Bronchial epithelial cell (primary cell): ENCODE measurements around the gene TIE1. TPM values are rescaled to one million over a fixed set of nuclear protein-coding genes. Genes with fewer than 3 reads are reported as not detected.
A peak's percentile ranks its signal among the peaks of the same experiment; 100 is the strongest.

ENCODE experiments used
- DNase-seq: peaks from one replicate; pipeline ENCODE4 v3.0.0-alpha.2; 2010; ENCODE audit warnings: low read depth
- FAIRE-seq: peaks from 2 replicates; lab custom pipeline; 2011; peaks lifted over from hg19 to GRCh38; lab: Jason Lieb, UNC
- H3K27me3 ChIP-seq: 2 replicates; pipeline ENCODE4 v1.5.1; 2011; ENCODE audit warnings: low read length; ENCODE audit not compliant: control insufficient read depth, insufficient read depth
- H3K36me3 ChIP-seq: 2 replicates; pipeline ENCODE4 v1.5.1; 2011; ENCODE audit warnings: low read length; ENCODE audit not compliant: control insufficient read depth, insufficient read depth
- H3K4me3 ChIP-seq: 2 replicates; pipeline ENCODE4 v1.5.1; 2011; ENCODE audit warnings: mild to moderate bottlenecking, low read depth, low read length, control low read depth
- total RNA-seq: library from RNA; depleted of rRNA; stranded (reverse); fragments of >200 nt; gene quantifications from 2 replicates; pipeline ENCODE4 v1.2.1, GENCODE V29; 2014
- TF ChIP-seq, protein P1 (sequence below): IDR thresholded peaks from 2 replicates; pipeline ENCODE4 v1.5.1; 2011; ENCODE audit warnings: mild to moderate bottlenecking, moderate library complexity, low read length, control low read depth, inconsistent platforms; ENCODE audit not compliant: insufficient read depth, severe bottlenecking

TIE1 gene
- total RNA-seq, 1 donor from 2014 or later = 0.53 TPM

GRCh38 chr1:43255438-43256210 lies 45.2 kb upstream of the TIE1 start:
- H3K36me3 ChIP-seq = no peaks in the 10 kb centered on the region
- FAIRE-seq = no peak
- no peak for DNase-seq
- peaks cover 1% of the 10 kb centered on the region for H3K27me3 ChIP-seq
- no peak overlapping the region for H3K4me3 ChIP-seq
- TF ChIP-seq, protein P1, sequence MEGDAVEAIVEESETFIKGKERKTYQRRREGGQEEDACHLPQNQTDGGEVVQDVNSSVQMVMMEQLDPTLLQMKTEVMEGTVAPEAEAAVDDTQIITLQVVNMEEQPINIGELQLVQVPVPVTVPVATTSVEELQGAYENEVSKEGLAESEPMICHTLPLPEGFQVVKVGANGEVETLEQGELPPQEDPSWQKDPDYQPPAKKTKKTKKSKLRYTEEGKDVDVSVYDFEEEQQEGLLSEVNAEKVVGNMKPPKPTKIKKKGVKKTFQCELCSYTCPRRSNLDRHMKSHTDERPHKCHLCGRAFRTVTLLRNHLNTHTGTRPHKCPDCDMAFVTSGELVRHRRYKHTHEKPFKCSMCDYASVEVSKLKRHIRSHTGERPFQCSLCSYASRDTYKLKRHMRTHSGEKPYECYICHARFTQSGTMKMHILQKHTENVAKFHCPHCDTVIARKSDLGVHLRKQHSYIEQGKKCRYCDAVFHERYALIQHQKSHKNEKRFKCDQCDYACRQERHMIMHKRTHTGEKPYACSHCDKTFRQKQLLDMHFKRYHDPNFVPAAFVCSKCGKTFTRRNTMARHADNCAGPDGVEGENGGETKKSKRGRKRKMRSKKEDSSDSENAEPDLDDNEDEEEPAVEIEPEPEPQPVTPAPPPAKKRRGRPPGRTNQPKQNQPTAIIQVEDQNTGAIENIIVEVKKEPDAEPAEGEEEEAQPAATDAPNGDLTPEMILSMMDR = no peak

GRCh38 chr1:43256675-43257570 lies 43.9 kb upstream of the TIE1 start:
- peak; percentile 43 for DNase-seq
- Histone ChIP-seq H3K27me3 (peaks cover 1% of the 10 kb centered on the region), H3K4me3 (no peak overlapping the region), H3K36me3 (no peaks in the 10 kb centered on the region)
- TF ChIP-seq, protein P1 = no peak
- FAIRE-seq = no peak

DNA sequence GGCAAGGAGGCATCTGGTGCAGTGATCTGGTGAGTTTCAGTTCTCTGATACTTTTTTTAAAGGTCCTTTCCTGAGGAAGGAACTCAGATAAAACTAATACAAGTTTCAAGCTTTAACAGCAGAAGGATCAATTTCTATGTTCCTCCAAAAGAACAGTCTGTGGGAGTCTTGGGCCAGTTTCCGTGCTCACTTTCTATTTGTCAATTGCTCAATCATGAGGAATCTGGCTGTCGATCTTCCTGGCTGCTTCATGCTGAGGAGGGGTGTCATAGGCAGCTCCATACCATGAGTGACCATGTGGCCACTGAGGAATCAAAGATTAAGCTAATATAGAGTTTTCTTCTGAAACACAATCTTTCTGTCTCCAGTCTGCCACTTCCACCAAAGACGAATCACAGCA lies 42.4 kb upstream of the TIE1 start:
- FAIRE-seq (no peak), DNase-seq (no peak)
- TF ChIP-seq, protein P1 = no peak
- H3K36me3 ChIP-seq = no peaks in the 10 kb centered on the region
- no peaks in the 10 kb centered on the region for H3K27me3 ChIP-seq
- H3K4me3 ChIP-seq = no peak overlapping the region

DNA sequence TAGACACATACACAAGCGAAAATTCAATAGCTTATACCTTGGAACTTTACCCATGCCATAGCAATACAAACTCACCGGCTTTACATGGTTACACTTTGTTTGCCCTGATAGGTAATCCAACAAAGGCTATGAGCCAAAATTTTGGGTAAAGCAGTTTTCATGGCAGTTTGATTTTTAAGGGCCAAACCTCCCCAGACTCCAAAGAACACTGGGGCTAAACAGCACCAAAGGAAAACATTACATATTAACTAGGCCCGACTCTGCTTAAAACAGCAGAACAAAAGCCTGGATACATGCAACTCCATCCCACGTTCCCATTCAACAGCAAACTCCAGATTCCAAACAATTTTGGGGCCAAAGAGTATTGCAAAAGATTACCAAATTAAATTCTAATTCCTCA lies 35.4 kb upstream of the TIE1 start:
- Histone ChIP-seq H3K36me3 (no peaks in the 10 kb centered on the region), H3K4me3 (no peak overlapping the region), H3K27me3 (no peaks in the 10 kb centered on the region)
- DNase-seq (no peak), FAIRE-seq (no peak)
- TF ChIP-seq, protein P1 = no peak

- TF ChIP-seq, protein P1 = no peak
Measured at GRCh38 chr1:43266881-43267280, 33.9 kb upstream of the TIE1 start.

More at GRCh38 chr1:43266881-43267280, 33.9 kb upstream of the TIE1 start:
- DNase-seq (no peak), FAIRE-seq (no peak)
- H3K4me3 ChIP-seq = no peak overlapping the region
- H3K36me3 ChIP-seq = no peaks in the 10 kb centered on the region
- H3K27me3 ChIP-seq = no peaks in the 10 kb centered on the region
